ENCODE data around the gene HDAC4.

HDAC4 gene

GRCh38 chr2:239211396-239212094 lies 189.3 kb downstream of the HDAC4 start:
- no peak for DNase-seq

- DNase-seq = no peak
These were observed 191.0 kb downstream of the HDAC4 start for GRCh38 chr2:239209783-239210182.

GRCh38 chr2:239208465-239209180 lies 192.2 kb downstream of the HDAC4 start:
- no peak for DNase-seq

GRCh38 chr2:239206851-239207250 lies 194.0 kb downstream of the HDAC4 start:
- DNase-seq = no peak

- no peak for DNase-seq
These were observed 194.8 kb downstream of the HDAC4 start for GRCh38 chr2:239206042-239206441.

- no peak for DNase-seq
These were observed 195.8 kb downstream of the HDAC4 start for GRCh38 chr2:239204876-239205468.

GRCh38 chr2:239204136-239204875 lies 196.5 kb downstream of the HDAC4 start:
- no peak for DNase-seq

- DNase-seq = no peak
These were observed 197.2 kb downstream of the HDAC4 start for GRCh38 chr2:239203443-239204135.

- DNase-seq = no peak
These were observed 198.0 kb downstream of the HDAC4 start for GRCh38 chr2:239202836-239203235.

- no peak for DNase-seq
These were observed 198.5 kb downstream of the HDAC4 start for GRCh38 chr2:239202343-239202742.

GRCh38 chr2:239201884-239202283 lies 198.9 kb downstream of the HDAC4 start:
- DNase-seq = no peak

GRCh38 chr2:239201531-239201876 lies 199.3 kb downstream of the HDAC4 start:
- DNase-seq = no peak

GRCh38 chr2:239200646-239201530 lies 199.9 kb downstream of the HDAC4 start:
- DNase-seq = no peak

GRCh38 chr2:239199041-239199768 lies 201.6 kb downstream of the HDAC4 start:
- no peak for DNase-seq

GRCh38 chr2:239198221-239198620 lies 202.6 kb downstream of the HDAC4 start:
- DNase-seq = no peak

GRCh38 chr2:239197146-239197545 lies 203.7 kb downstream of the HDAC4 start:
- DNase-seq = no peak

- DNase-seq = peak; percentile 40
These were observed 204.3 kb downstream of the HDAC4 start for GRCh38 chr2:239196474-239197021.

GRCh38 chr2:239195992-239196391 lies 204.8 kb downstream of the HDAC4 start:
- no peak for DNase-seq

- no peak for DNase-seq
These were observed 205.4 kb downstream of the HDAC4 start for GRCh38 chr2:239195318-239195871.

GRCh38 chr2:239194731-239195317 lies 206.0 kb downstream of the HDAC4 start:
- peak; percentile 20 for DNase-seq

Measured in activated CD8-positive, alpha-beta memory T cell treated with anti-CD3 and anti-CD28 coated beads, Interleukin-2, amount 50 U/mL, for 48 hours (primary cell).